WTC11 (cell line): ENCODE results near the gene DTNBP1. TPM values are rescaled to one million over a fixed set of nuclear protein-coding genes. Genes with fewer than 3 reads are reported as not detected.
"Not testable (repeated sequence)": the region's sequence is repeated elsewhere in the genome, so short reads cannot be mapped to it uniquely, and the experiment has no call there.

ENCODE experiments used
- ATAC-seq: fragments of 200-7000 bp; cut with Tn5 transposase; 2 replicates; pipeline ENCODE4 v1.10.0; 2021; ENCODE audit warnings: mild to moderate bottlenecking, moderate library complexity
- CTCF ChIA-PET: fragments of 300-600 bp; sonication (Branson Sonifier 250); formaldehyde crosslinking; loops from one replicate; lab custom pipeline; 2021; ENCODE audit warnings: antibody characterized with exemption; lab: Charles Lee
- POLR2A ChIA-PET: fragments of 350-600 bp; sonication (Branson Sonifier 250); formaldehyde crosslinking; loops from one replicate; lab custom pipeline; 2021; ENCODE audit warnings: antibody characterized with exemption; lab: Charles Lee
- DNase-seq: peaks from one replicate; pipeline ENCODE4 v3.0.0; 2021; ENCODE audit warnings: low spot score
- H3K27ac Mint-ChIP-seq: 2 replicates; pipeline ENCODE4 v1.8.0; 2021; ENCODE audit warnings: mixed read lengths
- H3K27me3 Mint-ChIP-seq: 2 replicates; pipeline ENCODE4 v1.8.0; 2021; ENCODE audit warnings: low read depth, mild to moderate bottlenecking, moderate library complexity, mixed read lengths
- H3K36me3 Mint-ChIP-seq: 2 replicates; pipeline ENCODE4 v1.8.0; 2021; ENCODE audit warnings: mixed read lengths
- H3K4me1 Mint-ChIP-seq: 2 replicates; pipeline ENCODE4 v1.8.0; 2022; ENCODE audit warnings: mixed read lengths
- H3K4me3 Mint-ChIP-seq: 2 replicates; pipeline ENCODE4 v1.8.0; 2021; ENCODE audit warnings: mild to moderate bottlenecking, moderate library complexity, mixed read lengths
- H3K9me3 Mint-ChIP-seq: 2 replicates; pipeline ENCODE4 v1.8.0; 2021; ENCODE audit warnings: mixed read lengths
- AFF4 ChIP-seq: sonication (generic); formaldehyde crosslinking; IDR thresholded peaks from 2 replicates; pipeline ENCODE4 v1.8.1; 2023; ENCODE audit warnings: mild to moderate bottlenecking, missing genetic modification reagents, borderline replicate concordance
- ATF3 ChIP-seq: sonication (generic); formaldehyde crosslinking; conservative IDR thresholded peaks from 2 replicates; pipeline ENCODE4 v1.8.1; 2022; ENCODE audit warnings: mild to moderate bottlenecking, missing genetic modification reagents
- ATF6 ChIP-seq: sonication (generic); formaldehyde crosslinking; IDR thresholded peaks from 2 replicates; pipeline ENCODE4 v1.8.1; 2023; ENCODE audit warnings: mild to moderate bottlenecking, missing genetic modification reagents
- EMX1 ChIP-seq: fragments of 250-450 bp; sonication (Bioruptor Pico); IDR thresholded peaks from 2 replicates; pipeline ENCODE4 v1.8.0; 2021; ENCODE audit warnings: mild to moderate bottlenecking
- JAZF1 ChIP-seq: fragments of 250-450 bp; sonication (Bioruptor Pico); IDR thresholded peaks from 2 replicates; pipeline ENCODE4 v1.9.0; 2021; ENCODE audit warnings: moderate library complexity, mild to moderate bottlenecking, inconsistent platforms
- JUN ChIP-seq: sonication (generic); formaldehyde crosslinking; IDR thresholded peaks from 2 replicates; pipeline ENCODE4 v1.8.0; 2023; ENCODE audit warnings: mild to moderate bottlenecking, missing genetic modification reagents
- MYBL2 ChIP-seq: sonication (generic); formaldehyde crosslinking; IDR thresholded peaks from 2 replicates; pipeline ENCODE4 v1.8.1; 2023; ENCODE audit warnings: mild to moderate bottlenecking, moderate library complexity, missing genetic modification reagents
- NR1H2 ChIP-seq: sonication (generic); formaldehyde crosslinking; IDR thresholded peaks from 2 replicates; pipeline ENCODE4 v1.9.0; 2021; ENCODE audit warnings: mild to moderate bottlenecking, moderate library complexity, missing genetic modification reagents
- RORB ChIP-seq: fragments of 250-450 bp; sonication (Bioruptor Pico); IDR thresholded peaks from 2 replicates; pipeline ENCODE4 v1.9.0; 2021; ENCODE audit warnings: mild to moderate bottlenecking
- SMAD3 ChIP-seq: sonication (generic); formaldehyde crosslinking; IDR thresholded peaks from 2 replicates; pipeline ENCODE4 v1.8.0; 2022; ENCODE audit warnings: missing genetic modification reagents, mild to moderate bottlenecking, borderline replicate concordance
- SOX15 ChIP-seq: fragments of 250-450 bp; sonication (Bioruptor Pico); IDR thresholded peaks from 2 replicates; pipeline ENCODE4 v1.9.0; 2021; ENCODE audit warnings: mild to moderate bottlenecking
- TCF7 ChIP-seq: sonication (generic); formaldehyde crosslinking; IDR thresholded peaks from 2 replicates; pipeline ENCODE4 v1.8.0; 2022; ENCODE audit warnings: mild to moderate bottlenecking, low read depth, missing genetic modification reagents, moderate library complexity
- TEAD4 ChIP-seq: sonication (generic); formaldehyde crosslinking; IDR thresholded peaks from 2 replicates; pipeline ENCODE4 v1.8.0; 2022; ENCODE audit warnings: mild to moderate bottlenecking, missing genetic modification reagents
- TP53 ChIP-seq: sonication (generic); formaldehyde crosslinking; IDR thresholded peaks from 2 replicates; pipeline ENCODE4 v1.8.1; 2023; ENCODE audit warnings: mild to moderate bottlenecking, missing genetic modification reagents
- ZNF121 ChIP-seq: sonication (generic); formaldehyde crosslinking; IDR thresholded peaks from 2 replicates; pipeline ENCODE4 v1.8.0; 2023; ENCODE audit warnings: missing genetic modification reagents
- ZNF396 ChIP-seq: fragments of 250-450 bp; sonication (Bioruptor Pico); IDR thresholded peaks from 2 replicates; pipeline ENCODE4 v1.8.0; 2021; ENCODE audit warnings: mild to moderate bottlenecking, moderate library complexity, borderline replicate concordance
- ZNF512 ChIP-seq: sonication (generic); formaldehyde crosslinking; IDR thresholded peaks from 2 replicates; pipeline ENCODE4 v1.8.1; 2022; ENCODE audit warnings: missing genetic modification reagents, borderline replicate concordance
- total RNA-seq: library from RNA; stranded (reverse); gene quantifications from 3 replicates; pipeline ENCODE4 v1.2.3, GENCODE V29; 2021

Gene DTNBP1
- total RNA-seq, 1 experiment from 2014 or later = 15.1 TPM

GRCh38 chr6:15543332-15543917, 119.4 kb downstream of the DTNBP1 start:
- H3K27me3 Mint-ChIP-seq, DNase-seq, H3K27ac Mint-ChIP-seq, H3K4me3 Mint-ChIP-seq, POLR2A ChIA-PET, ATAC-seq, CTCF ChIA-PET: not testable (repeated sequence)
- H3K9me3 Mint-ChIP-seq = peaks cover 14% of the 10 kb centered on the region
- H3K36me3 Mint-ChIP-seq = peaks cover 10% of the 10 kb centered on the region; the same call in 1 of the 2 replicates
- peaks cover 20% of the 10 kb centered on the region for H3K4me1 Mint-ChIP-seq

- H3K4me1 Mint-ChIP-seq = no peaks in the 10 kb centered on the region
- no peak for DNase-seq
- POLR2A ChIA-PET = no interaction called here
- peaks cover 15% of the 10 kb centered on the region for H3K36me3 Mint-ChIP-seq
- H3K9me3 Mint-ChIP-seq = peaks cover 23% of the 10 kb centered on the region
- H3K4me3 Mint-ChIP-seq = no peak overlapping the region
- ATAC-seq = no peak
- no peak overlapping the region for H3K27ac Mint-ChIP-seq
- H3K27me3 Mint-ChIP-seq = no peaks in the 10 kb centered on the region; the same call in 1 of the 2 replicates
- CTCF ChIA-PET = no interaction called here
- TF ChIP-seq JAZF1 (CRISPR knock-in tag) (no peak), SOX15 (no peak), NR1H2 (CRISPR knock-in tag) (no peak), ATF6 (no peak), TCF7 (CRISPR knock-in tag) (no peak), TP53 (no peak), MYBL2 (CRISPR knock-in tag) (no peak), TEAD4 (CRISPR knock-in tag) (no peak), RORB (CRISPR knock-in tag) (no peak), ZNF512 (no peak), AFF4 (CRISPR knock-in tag) (no peak), JUN (CRISPR knock-in tag) (no peak), SMAD3 (CRISPR knock-in tag) (no peak), EMX1 (CRISPR knock-in tag) (no peak), ZNF396 (CRISPR knock-in tag) (no peak), ZNF121 (CRISPR knock-in tag) (no peak), ATF3 (CRISPR knock-in tag) (no peak)
Observed at GRCh38 chr6:15539722-15540270, 123.0 kb downstream of the DTNBP1 start.
